Smooth muscle cell (in vitro differentiated cells): Measurements from ENCODE around the gene RETSAT. TPM values are rescaled to one million over a fixed set of nuclear protein-coding genes. Genes with fewer than 3 reads are reported as not detected.
"Not testable (repeated sequence)": the region's sequence is repeated elsewhere in the genome, so short reads cannot be mapped to it uniquely, and the experiment has no call there.

Source experiments
- DNase-seq: peaks from one replicate; lab custom pipeline; 2025; ENCODE audit not compliant: unreplicated experiment; lab: John Stamatoyannopoulos, UW
- H2AFZ ChIP-seq: fragments of 200-600 bp; sonication (generic); 2 replicates; pipeline ENCODE4 v1.6.0; 2016; ENCODE audit warnings: antibody characterized with exemption, low read depth, mild to moderate bottlenecking
- H3F3A ChIP-seq: fragments of 200-600 bp; sonication (generic); 2 replicates; pipeline ENCODE4 v1.6.0; 2017; ENCODE audit warnings: antibody characterized with exemption, low read depth
- H3K27ac ChIP-seq: fragments of 200-600 bp; sonication (generic); 2 replicates; pipeline ENCODE4 v1.5.1; 2016; ENCODE audit warnings: low read depth, mild to moderate bottlenecking
- H3K27me3 ChIP-seq: fragments of 200-600 bp; sonication (generic); 2 replicates; pipeline ENCODE4 v1.6.1; 2016; ENCODE audit warnings: low read depth, mild to moderate bottlenecking
- H3K36me3 ChIP-seq: fragments of 200-600 bp; sonication (generic); 2 replicates; pipeline ENCODE4 v1.5.1; 2016; ENCODE audit warnings: low read depth
- H3K4me1 ChIP-seq: fragments of 200-600 bp; sonication (generic); 2 replicates; pipeline ENCODE4 v1.5.1; 2016; ENCODE audit warnings: low read depth
- H3K4me2 ChIP-seq: fragments of 200-600 bp; sonication (generic); 2 replicates; pipeline ENCODE4 v1.6.0; 2016; ENCODE audit warnings: mild to moderate bottlenecking
- H3K4me3 ChIP-seq: fragments of 200-600 bp; sonication (generic); 2 replicates; pipeline ENCODE4 v1.5.1; 2016; ENCODE audit warnings: mild to moderate bottlenecking
- H3K79me2 ChIP-seq: fragments of 200-600 bp; sonication (generic); 2 replicates; pipeline ENCODE4 v1.6.0; 2016; ENCODE audit warnings: low read depth, mild to moderate bottlenecking
- H3K9ac ChIP-seq: fragments of 200-600 bp; sonication (generic); 2 replicates; pipeline ENCODE4 v1.6.0; 2016; ENCODE audit warnings: low read depth
- H3K9me3 ChIP-seq: fragments of 200-600 bp; sonication (generic); replicated peaks from 2 replicates; pipeline ENCODE4 v1.5.1; 2016; ENCODE audit warnings: low read depth
- H4K20me1 ChIP-seq: fragments of 200-600 bp; sonication (generic); 2 replicates; pipeline ENCODE4 v1.6.0; 2016; ENCODE audit warnings: low read depth
- WGBS: methylation state at CpG from one replicate; pipeline ENCODE4 v1.1.7; 2016; ENCODE audit warnings: low lambda C conversion rate; 5-methylcytosine and 5-hydroxymethylcytosine counted together
- polyA plus RNA-seq: library from polyadenylated mRNA; unstranded; fragments of >200 nt; fragmentation: Nextera tagmentation; extraction: Ambion mirVana; gene quantifications from 2 replicates; pipeline ENCODE4 v1.2.1, GENCODE V29; 2016
- total RNA-seq: library from RNA; depleted of rRNA; stranded (reverse); fragments of >200 nt; gene quantifications from 2 replicates; pipeline ENCODE4 v1.2.3, GENCODE V29; 2014
- TF ChIP-seq, protein P1 (sequence below): fragments of 200-600 bp; sonication (generic); IDR thresholded peaks from 2 replicates; pipeline ENCODE4 v1.5.1; 2017; ENCODE audit warnings: borderline replicate concordance, mild to moderate bottlenecking, antibody characterized with exemption; ENCODE audit not compliant: insufficient read depth, poor library complexity, severe bottlenecking

Gene RETSAT
- total and polyA plus RNA-seq, 2 experiments from 2014 or later, result 17.9 to 29.9 TPM

GRCh38 chr2:85368921-85369320, 14.6 kb upstream of the RETSAT start:
- H3K9me3 ChIP-seq, result no peaks in the 10 kb centered on the region
- TF ChIP-seq, protein P1, sequence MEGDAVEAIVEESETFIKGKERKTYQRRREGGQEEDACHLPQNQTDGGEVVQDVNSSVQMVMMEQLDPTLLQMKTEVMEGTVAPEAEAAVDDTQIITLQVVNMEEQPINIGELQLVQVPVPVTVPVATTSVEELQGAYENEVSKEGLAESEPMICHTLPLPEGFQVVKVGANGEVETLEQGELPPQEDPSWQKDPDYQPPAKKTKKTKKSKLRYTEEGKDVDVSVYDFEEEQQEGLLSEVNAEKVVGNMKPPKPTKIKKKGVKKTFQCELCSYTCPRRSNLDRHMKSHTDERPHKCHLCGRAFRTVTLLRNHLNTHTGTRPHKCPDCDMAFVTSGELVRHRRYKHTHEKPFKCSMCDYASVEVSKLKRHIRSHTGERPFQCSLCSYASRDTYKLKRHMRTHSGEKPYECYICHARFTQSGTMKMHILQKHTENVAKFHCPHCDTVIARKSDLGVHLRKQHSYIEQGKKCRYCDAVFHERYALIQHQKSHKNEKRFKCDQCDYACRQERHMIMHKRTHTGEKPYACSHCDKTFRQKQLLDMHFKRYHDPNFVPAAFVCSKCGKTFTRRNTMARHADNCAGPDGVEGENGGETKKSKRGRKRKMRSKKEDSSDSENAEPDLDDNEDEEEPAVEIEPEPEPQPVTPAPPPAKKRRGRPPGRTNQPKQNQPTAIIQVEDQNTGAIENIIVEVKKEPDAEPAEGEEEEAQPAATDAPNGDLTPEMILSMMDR, result no peak
- H3K36me3 ChIP-seq, result no peaks in the 10 kb centered on the region
- H4K20me1 ChIP-seq, result no peaks in the 10 kb centered on the region
- no peak for DNase-seq
- H3K9ac ChIP-seq, result no peak overlapping the region
- H3K4me3 ChIP-seq, result no peak overlapping the region
- H3K79me2 ChIP-seq, result no peaks in the 10 kb centered on the region
- H3K27me3 ChIP-seq, result no peaks in the 10 kb centered on the region
- H3K27ac ChIP-seq, result no peak overlapping the region
- no peak overlapping the region for H2AFZ ChIP-seq
- H3K4me2 ChIP-seq, result no peak overlapping the region
- no peaks in the 10 kb centered on the region for H3F3A ChIP-seq
- H3K4me1 ChIP-seq, result no peaks in the 10 kb centered on the region

GRCh38 chr2:85367180-85367579, 12.9 kb upstream of the RETSAT start:
- Histone ChIP-seq H3K36me3 (peaks cover 3% of the 10 kb centered on the region), H3K4me2 (no peak overlapping the region), H3F3A (no peaks in the 10 kb centered on the region), H3K9ac (no peak overlapping the region), H3K4me1 (no peaks in the 10 kb centered on the region), H3K9me3 (no peaks in the 10 kb centered on the region), H3K27ac (no peak overlapping the region), H2AFZ (no peak overlapping the region), H3K4me3 (no peak overlapping the region), H3K79me2 (no peaks in the 10 kb centered on the region), H3K27me3 (no peaks in the 10 kb centered on the region), H4K20me1 (no peaks in the 10 kb centered on the region)
- no peak for DNase-seq
- WGBS, result 90% methylated on average over 5 of the region's 5 CpGs
- TF ChIP-seq, protein P1, result no peak

- not testable (repeated sequence) for H3K4me3 ChIP-seq, H3K4me1 ChIP-seq, H3K9me3 ChIP-seq, H3K4me2 ChIP-seq, H2AFZ ChIP-seq, H4K20me1 ChIP-seq, H3K27me3 ChIP-seq, DNase-seq, H3F3A ChIP-seq, H3K27ac ChIP-seq, H3K9ac ChIP-seq, H3K36me3 ChIP-seq, H3K79me2 ChIP-seq
- WGBS, result 97% methylated on average over 5 of the region's 5 CpGs
Observed at GRCh38 chr2:85362653-85363387, 8.5 kb upstream of the RETSAT start.

DNA sequence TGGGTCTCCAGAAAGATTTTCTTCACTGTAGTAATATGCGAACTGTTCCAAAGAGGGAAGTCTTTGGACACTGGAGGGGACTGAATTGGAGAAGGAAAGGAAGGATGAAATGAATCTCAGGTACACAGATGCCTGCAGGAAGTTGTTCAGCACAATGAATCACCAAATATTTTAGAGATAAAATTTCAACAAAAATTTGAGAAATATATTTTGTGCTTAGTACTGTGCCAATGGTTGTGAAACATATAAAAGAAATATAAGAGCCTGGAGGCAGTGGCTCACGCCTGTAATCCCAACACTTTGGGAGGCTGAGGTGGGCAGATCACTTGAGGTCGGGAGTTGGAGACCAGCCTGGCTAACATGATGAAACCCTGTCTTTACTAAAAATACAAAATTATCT, 3.4 kb upstream of the RETSAT start:
- DNase-seq, result no peak
- Histone ChIP-seq H3K9me3 (no peaks in the 10 kb centered on the region), H3K4me3 (no peak overlapping the region), H4K20me1 (peaks cover 7% of the 10 kb centered on the region), H3F3A (no peaks in the 10 kb centered on the region), H3K79me2 (peaks cover 15% of the 10 kb centered on the region), H3K9ac (no peak overlapping the region), H3K36me3 (peaks cover 6% of the 10 kb centered on the region), H3K4me2 (no peak overlapping the region), H3K4me1 (peaks cover 11% of the 10 kb centered on the region), H3K27ac (no peak overlapping the region), H2AFZ (no peak overlapping the region), H3K27me3 (no peaks in the 10 kb centered on the region)
- WGBS, result 93% methylated on average over 3 of the region's 3 CpGs
- TF ChIP-seq, protein P1, result no peak
